ENCODE data around the gene NCKAP5.

DNA sequence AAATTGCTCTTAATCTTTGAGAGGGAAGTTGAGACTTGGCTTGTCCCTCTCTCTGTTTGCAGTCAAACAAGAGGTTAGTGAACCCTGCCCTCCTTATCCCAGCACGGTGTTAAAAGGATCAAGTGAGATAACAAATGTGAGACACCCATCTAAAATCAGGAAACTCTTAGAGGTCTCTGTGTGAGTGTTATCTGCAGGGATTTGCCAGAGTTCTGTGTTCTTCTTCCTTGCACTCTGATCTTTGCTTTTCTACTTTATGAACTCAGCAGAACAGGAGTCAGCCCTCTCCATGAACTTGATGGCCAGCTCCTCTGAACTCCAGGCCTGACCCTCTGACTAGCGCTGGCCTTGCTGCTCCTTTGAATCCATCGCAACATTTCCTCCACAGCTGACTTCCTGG is 123.8 kb downstream of the NCKAP5 start:
- TF ChIP-seq, protein P1, sequence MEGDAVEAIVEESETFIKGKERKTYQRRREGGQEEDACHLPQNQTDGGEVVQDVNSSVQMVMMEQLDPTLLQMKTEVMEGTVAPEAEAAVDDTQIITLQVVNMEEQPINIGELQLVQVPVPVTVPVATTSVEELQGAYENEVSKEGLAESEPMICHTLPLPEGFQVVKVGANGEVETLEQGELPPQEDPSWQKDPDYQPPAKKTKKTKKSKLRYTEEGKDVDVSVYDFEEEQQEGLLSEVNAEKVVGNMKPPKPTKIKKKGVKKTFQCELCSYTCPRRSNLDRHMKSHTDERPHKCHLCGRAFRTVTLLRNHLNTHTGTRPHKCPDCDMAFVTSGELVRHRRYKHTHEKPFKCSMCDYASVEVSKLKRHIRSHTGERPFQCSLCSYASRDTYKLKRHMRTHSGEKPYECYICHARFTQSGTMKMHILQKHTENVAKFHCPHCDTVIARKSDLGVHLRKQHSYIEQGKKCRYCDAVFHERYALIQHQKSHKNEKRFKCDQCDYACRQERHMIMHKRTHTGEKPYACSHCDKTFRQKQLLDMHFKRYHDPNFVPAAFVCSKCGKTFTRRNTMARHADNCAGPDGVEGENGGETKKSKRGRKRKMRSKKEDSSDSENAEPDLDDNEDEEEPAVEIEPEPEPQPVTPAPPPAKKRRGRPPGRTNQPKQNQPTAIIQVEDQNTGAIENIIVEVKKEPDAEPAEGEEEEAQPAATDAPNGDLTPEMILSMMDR (IDR thresholded peaks at IDR 0.05; ENCODE audit: insufficient read depth, low read length), result no peak
- TF ChIP-seq GABPA (IDR thresholded peaks at IDR 0.05; ENCODE audit: low read depth) (no peak), POLR2AphosphoS5 (IDR thresholded peaks at IDR 0.05; ENCODE audit: low read depth) (no peak), SPI1 (IDR thresholded peaks at IDR 0.05; ENCODE audit: borderline replicate concordance, low read depth) (no peak)
- TF ChIP-seq, protein P2, sequence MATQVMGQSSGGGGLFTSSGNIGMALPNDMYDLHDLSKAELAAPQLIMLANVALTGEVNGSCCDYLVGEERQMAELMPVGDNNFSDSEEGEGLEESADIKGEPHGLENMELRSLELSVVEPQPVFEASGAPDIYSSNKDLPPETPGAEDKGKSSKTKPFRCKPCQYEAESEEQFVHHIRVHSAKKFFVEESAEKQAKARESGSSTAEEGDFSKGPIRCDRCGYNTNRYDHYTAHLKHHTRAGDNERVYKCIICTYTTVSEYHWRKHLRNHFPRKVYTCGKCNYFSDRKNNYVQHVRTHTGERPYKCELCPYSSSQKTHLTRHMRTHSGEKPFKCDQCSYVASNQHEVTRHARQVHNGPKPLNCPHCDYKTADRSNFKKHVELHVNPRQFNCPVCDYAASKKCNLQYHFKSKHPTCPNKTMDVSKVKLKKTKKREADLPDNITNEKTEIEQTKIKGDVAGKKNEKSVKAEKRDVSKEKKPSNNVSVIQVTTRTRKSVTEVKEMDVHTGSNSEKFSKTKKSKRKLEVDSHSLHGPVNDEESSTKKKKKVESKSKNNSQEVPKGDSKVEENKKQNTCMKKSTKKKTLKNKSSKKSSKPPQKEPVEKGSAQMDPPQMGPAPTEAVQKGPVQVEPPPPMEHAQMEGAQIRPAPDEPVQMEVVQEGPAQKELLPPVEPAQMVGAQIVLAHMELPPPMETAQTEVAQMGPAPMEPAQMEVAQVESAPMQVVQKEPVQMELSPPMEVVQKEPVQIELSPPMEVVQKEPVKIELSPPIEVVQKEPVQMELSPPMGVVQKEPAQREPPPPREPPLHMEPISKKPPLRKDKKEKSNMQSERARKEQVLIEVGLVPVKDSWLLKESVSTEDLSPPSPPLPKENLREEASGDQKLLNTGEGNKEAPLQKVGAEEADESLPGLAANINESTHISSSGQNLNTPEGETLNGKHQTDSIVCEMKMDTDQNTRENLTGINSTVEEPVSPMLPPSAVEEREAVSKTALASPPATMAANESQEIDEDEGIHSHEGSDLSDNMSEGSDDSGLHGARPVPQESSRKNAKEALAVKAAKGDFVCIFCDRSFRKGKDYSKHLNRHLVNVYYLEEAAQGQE (IDR thresholded peaks at IDR 0.05; ENCODE audit: insufficient replicate concordance, low read depth), result no peak

Data from HL-60 (cell line).